HTR-8/SVneo (cell line): Measurements from ENCODE around the gene DDRGK1.

ENCODE experiments used
- DNase-seq: peaks from one replicate; pipeline ENCODE4 v3.0.0; 2011; ENCODE audit warnings: low spot score, mixed read lengths; ENCODE audit not compliant: insufficient read length
- FAIRE-seq: peaks from 2 replicates; lab custom pipeline; 2011; peaks lifted over from hg19 to GRCh38; lab: Jason Lieb, UNC

DDRGK1 gene

GRCh38 chr20:3204124-3204794, at the start of gene DDRGK1:
Gene DDRGK1 (minus strand): TSS chr20:3204682. CDS start chr20:3204627, 55 bp downstream.
- DNase-seq (peak; percentile 95), FAIRE-seq (peak; percentile 58)

GRCh38 chr20:3251806-3252205, 47.3 kb upstream of the DDRGK1 start:
- no peak for FAIRE-seq

GRCh38 chr20:3250091-3250504, 45.6 kb upstream of the DDRGK1 start:
- FAIRE-seq (no peak), DNase-seq (no peak)

More at GRCh38 chr20:3251806-3252205, 47.3 kb upstream of the DDRGK1 start:
- DNase-seq = no peak

GRCh38 chr20:3248993-3249347, 44.5 kb upstream of the DDRGK1 start:
- FAIRE-seq (no peak), DNase-seq (no peak)

GRCh38 chr20:3248167-3248992, 43.9 kb upstream of the DDRGK1 start:
- DNase-seq (no peak), FAIRE-seq (no peak)

GRCh38 chr20:3247638-3248037, 43.2 kb upstream of the DDRGK1 start:
- DNase-seq (no peak), FAIRE-seq (no peak)

GRCh38 chr20:3246682-3247081, 42.2 kb upstream of the DDRGK1 start:
- DNase-seq = no peak

GRCh38 chr20:3245711-3246110, 41.2 kb upstream of the DDRGK1 start:
- no peak for FAIRE-seq

More at GRCh38 chr20:3246682-3247081, 42.2 kb upstream of the DDRGK1 start:
- no peak for FAIRE-seq

GRCh38 chr20:3245156-3245555, 40.7 kb upstream of the DDRGK1 start:
- DNase-seq = no peak
- no peak for FAIRE-seq

More at GRCh38 chr20:3245711-3246110, 41.2 kb upstream of the DDRGK1 start:
- no peak for DNase-seq

GRCh38 chr20:3244613-3245012, 40.1 kb upstream of the DDRGK1 start:
- DNase-seq (no peak), FAIRE-seq (no peak)

GRCh38 chr20:3243718-3244358, 39.4 kb upstream of the DDRGK1 start:
- FAIRE-seq = no peak

GRCh38 chr20:3242172-3242692, 37.8 kb upstream of the DDRGK1 start:
- DNase-seq (no peak), FAIRE-seq (no peak)

More at GRCh38 chr20:3243718-3244358, 39.4 kb upstream of the DDRGK1 start:
- DNase-seq = no peak

- DNase-seq = no peak
- FAIRE-seq = no peak
Measured at GRCh38 chr20:3240776-3241363, 36.4 kb upstream of the DDRGK1 start.

- no peak for DNase-seq
Measured at GRCh38 chr20:3239867-3240775, 35.6 kb upstream of the DDRGK1 start.

GRCh38 chr20:3239026-3239866, 34.8 kb upstream of the DDRGK1 start, which contains the start of gene SLC4A11:
Gene SLC4A11 (minus strand): TSS chr20:3239190. CDS start chr20:3239137, 53 bp downstream.
- FAIRE-seq (peak; percentile 64), DNase-seq (peak; percentile 67)

More at GRCh38 chr20:3239867-3240775, 35.6 kb upstream of the DDRGK1 start:
- no peak for FAIRE-seq

- DNase-seq (peak; percentile 71), FAIRE-seq (no peak)
Measured at GRCh38 chr20:3238616-3239025, 34.1 kb upstream of the DDRGK1 start.

- FAIRE-seq = no peak
Measured at GRCh38 chr20:3237958-3238615, 33.6 kb upstream of the DDRGK1 start.

More at GRCh38 chr20:3237958-3238615, 33.6 kb upstream of the DDRGK1 start:
- no peak for DNase-seq
